Measurements from ENCODE around the gene TANGO2.

TANGO2 gene

GRCh38 chr22:19984201-19984753 lies 36.6 kb upstream of the TANGO2 start:
- no peak for DNase-seq

- no peak for DNase-seq
Measured at GRCh38 chr22:19984851-19985811, 35.8 kb upstream of the TANGO2 start.

- no peak for DNase-seq
Measured at GRCh38 chr22:19986011-19986409, 34.9 kb upstream of the TANGO2 start.

- peak; percentile 77 for DNase-seq
Measured at GRCh38 chr22:19986410-19987341, 34.2 kb upstream of the TANGO2 start.

- DNase-seq: no peak
Measured at GRCh38 chr22:19987394-19988306, 33.3 kb upstream of the TANGO2 start.

GRCh38 chr22:19988331-19988808 lies 32.5 kb upstream of the TANGO2 start:
- DNase-seq: no peak

GRCh38 chr22:19988965-19989724 lies 31.8 kb upstream of the TANGO2 start:
- no peak for DNase-seq

- no peak for DNase-seq
Measured at GRCh38 chr22:19989725-19990067, 31.2 kb upstream of the TANGO2 start.

- DNase-seq: no peak
Measured at GRCh38 chr22:19990188-19990587, 30.7 kb upstream of the TANGO2 start.

- DNase-seq: no peak
Measured at GRCh38 chr22:19990609-19991394, 30.1 kb upstream of the TANGO2 start.

GRCh38 chr22:19991395-19991644 lies 29.6 kb upstream of the TANGO2 start:
- DNase-seq: no peak

- no peak for DNase-seq
Measured at GRCh38 chr22:19991645-19992451, 29.1 kb upstream of the TANGO2 start.

- no peak for DNase-seq
Measured at GRCh38 chr22:19992481-19992911, 28.4 kb upstream of the TANGO2 start.

GRCh38 chr22:19992921-19993355 lies 28.0 kb upstream of the TANGO2 start:
- no peak for DNase-seq

- no peak for DNase-seq
Measured at GRCh38 chr22:19993926-19994325, 27.0 kb upstream of the TANGO2 start.

GRCh38 chr22:19994851-19995610 lies 25.9 kb upstream of the TANGO2 start:
- no peak for DNase-seq

GRCh38 chr22:19995611-19996339 lies 25.1 kb upstream of the TANGO2 start:
- DNase-seq: no peak

- no peak for DNase-seq
Measured at GRCh38 chr22:19996694-19997384, 24.1 kb upstream of the TANGO2 start.
